PC-3 (cell line): Measurements from ENCODE around the gene PNISR. TPM values are rescaled to one million over a fixed set of nuclear protein-coding genes. Genes with fewer than 3 reads are reported as not detected.

Experiments used
- ATAC-seq: fragments of 200-7000 bp; cut with Tn5 transposase; 2 replicates; pipeline ENCODE4 v1.9.1; 2020; ENCODE audit warnings: mild to moderate bottlenecking, moderate library complexity
- BruUV-seq: library from RNA; stranded (reverse); fragments of 400-500 nt; replicated peaks from 2 replicates; lab custom pipeline; 2021; lab: Mats Ljungman, UMichigan
- CTCF ChIA-PET: fragments of 300-600 bp; sonication (Branson Sonifier 250); formaldehyde crosslinking; loops from one replicate; lab custom pipeline; 2022; ENCODE audit warnings: antibody characterized with exemption; lab: Charles Lee
- POLR2A ChIA-PET: fragments of 300-600 bp; sonication (Branson Sonifier 250); formaldehyde crosslinking; loops from one replicate; lab custom pipeline; 2022; ENCODE audit warnings: antibody characterized with exemption; ENCODE audit not compliant: unreplicated experiment; lab: Charles Lee
- DNase-seq: peaks from one replicate; pipeline ENCODE4 v3.0.0-alpha.2; 2015
- H2AFZ ChIP-seq: fragments of 300-600 bp; sonication (generic); 2 replicates; pipeline ENCODE4 v1.6.0; 2016; ENCODE audit warnings: antibody characterized with exemption, low read length
- H3F3A ChIP-seq: fragments of 300-600 bp; sonication (generic); one replicate; pipeline ENCODE4 v1.6.0; 2017; ENCODE audit warnings: antibody characterized with exemption, low read length, control low read depth, mild to moderate bottlenecking; ENCODE audit not compliant: unreplicated experiment
- H3K27ac ChIP-seq: fragments of 300-600 bp; sonication (generic); 2 replicates; pipeline ENCODE4 v1.5.1; 2016; ENCODE audit warnings: mild to moderate bottlenecking, low read length
- H3K27me3 ChIP-seq: fragments of 300-600 bp; sonication (generic); 2 replicates; pipeline ENCODE4 v1.6.1; 2016; ENCODE audit warnings: low read length, mixed read lengths
- H3K36me3 ChIP-seq: fragments of 300-600 bp; sonication (generic); 2 replicates; pipeline ENCODE4 v1.6.1; 2016; ENCODE audit warnings: low read depth, mixed run types, low read length, mixed read lengths
- H3K4me1 ChIP-seq: fragments of 300-600 bp; sonication (generic); 2 replicates; pipeline ENCODE4 v1.5.1; 2016; ENCODE audit warnings: low read length; ENCODE audit not compliant: insufficient read depth
- H3K4me2 ChIP-seq: fragments of 300-600 bp; sonication (generic); 2 replicates; pipeline ENCODE4 v1.6.0; 2016; ENCODE audit warnings: low read length
- H3K4me3 ChIP-seq: fragments of 300-600 bp; sonication (generic); 2 replicates; pipeline ENCODE4 v1.5.1; 2016; ENCODE audit warnings: mild to moderate bottlenecking, low read length, mixed read lengths
- H3K79me2 ChIP-seq: fragments of 300-600 bp; sonication (generic); 2 replicates; pipeline ENCODE4 v1.6.1; 2017; ENCODE audit warnings: low read length, mixed read lengths
- H3K9ac ChIP-seq: fragments of 300-600 bp; sonication (generic); 2 replicates; pipeline ENCODE4 v1.6.0; 2016; ENCODE audit warnings: mild to moderate bottlenecking, low read length
- H3K9me2 ChIP-seq: fragments of 300-600 bp; sonication (generic); replicated peaks from 2 replicates; pipeline ENCODE4 v1.6.1; 2016; ENCODE audit warnings: mixed run types, low read length, mixed read lengths
- H3K9me3 ChIP-seq: fragments of 300-600 bp; sonication (generic); 2 replicates; pipeline ENCODE4 v1.6.1; 2016; ENCODE audit warnings: low read length, mixed read lengths
- H4K20me1 ChIP-seq: fragments of 300-600 bp; sonication (generic); 2 replicates; pipeline ENCODE4 v1.6.1; 2016; ENCODE audit warnings: low read length, mixed read lengths
- CTCF ChIP-seq: fragments of 300-600 bp; sonication (generic); conservative IDR thresholded peaks from 2 replicates; pipeline ENCODE4 v1.5.1; 2017; ENCODE audit warnings: antibody characterized with exemption, low read depth, mild to moderate bottlenecking, low read length
- EZH2 ChIP-seq: fragments of 300-600 bp; sonication (generic); IDR thresholded peaks from one replicate; pipeline ENCODE4 v1.6.1; 2017; ENCODE audit warnings: antibody characterized with exemption, mild to moderate bottlenecking, low read length; ENCODE audit not compliant: unreplicated experiment
- EZH2phosphoT487 ChIP-seq: fragments of 300-600 bp; sonication (generic); IDR thresholded peaks from 2 replicates; pipeline ENCODE4 v1.6.1; 2018; ENCODE audit warnings: mild to moderate bottlenecking, antibody characterized with exemption, low read length, borderline replicate concordance
- intact Hi-C: fragments of 100-400 bp; cut with micrococcal nuclease; formaldehyde crosslinking; loops from 2 replicates; pipeline ENCODE4 v1.9.0; 2023
- total RNA-seq: library from RNA; depleted of rRNA; stranded (reverse); fragments of >200 nt; gene quantifications from 2 replicates; pipeline ENCODE4 v1.2.3, GENCODE V29; 2014; rRNA removed

PNISR gene
- total RNA-seq, 1 experiment from 2014 or later = 42.5 TPM

DNA sequence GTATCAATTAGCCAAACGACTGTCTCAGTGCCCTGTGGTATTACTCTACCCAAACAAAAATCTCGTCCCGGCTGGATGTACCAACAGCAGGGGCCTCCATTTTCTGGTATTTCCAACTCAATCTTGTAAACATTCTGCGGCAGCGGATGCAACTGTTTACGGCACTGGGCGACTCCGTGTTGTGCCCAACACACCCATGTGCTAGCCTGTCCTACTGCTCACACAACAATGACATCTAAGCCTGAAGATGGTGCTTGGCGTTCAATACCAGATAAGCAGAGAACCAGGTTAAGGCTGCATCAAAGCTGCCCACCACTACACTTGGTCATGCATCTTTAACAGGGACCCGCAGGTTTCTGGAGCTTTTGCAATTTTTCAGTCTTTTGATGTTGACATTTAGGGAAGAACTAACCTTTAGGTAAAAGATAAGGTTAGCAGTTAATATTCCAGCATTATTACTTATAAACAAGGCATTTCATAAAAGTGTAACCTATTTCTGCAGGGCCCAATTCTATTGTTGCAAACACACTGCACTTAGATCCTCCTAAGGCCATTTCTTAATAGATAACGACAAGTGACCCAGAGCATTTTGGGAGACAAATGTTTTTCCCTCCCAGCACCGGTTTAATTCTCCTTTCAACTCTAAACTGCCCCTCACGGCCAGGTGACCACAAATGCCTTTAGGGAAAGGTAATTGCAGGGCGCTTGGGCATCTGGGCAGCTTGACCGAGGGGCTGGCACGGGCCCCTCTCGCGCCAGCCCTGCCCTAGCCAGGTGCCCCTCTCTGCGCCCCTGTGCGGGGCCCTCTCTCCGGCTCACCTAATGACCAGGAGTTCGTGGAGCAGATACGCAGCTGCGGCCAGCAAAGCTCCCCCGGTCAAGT, 76.6 kb downstream of the PNISR start:
- Histone ChIP-seq H4K20me1 (no peaks in the 10 kb centered on the region), H3K9me2 (no peaks in the 10 kb centered on the region), H3K36me3 (no peaks in the 10 kb centered on the region), H3K9me3 (no peaks in the 10 kb centered on the region), H3K4me3 (peak overlapping the region; percentile 82), H3K9ac (peak overlapping the region; percentile 29; the same call in 1 of the 2 replicates), H3F3A (no peaks in the 10 kb centered on the region), H3K4me2 (peak overlapping the region; percentile 90), H3K27ac (no peak overlapping the region), H3K27me3 (no peaks in the 10 kb centered on the region), H2AFZ (peak overlapping the region; percentile 86), H3K4me1 (peaks cover 25% of the 10 kb centered on the region), H3K79me2 (no peaks in the 10 kb centered on the region)
- TSS peak; percentile 48 for BruUV-seq
- ChIA-PET CTCF (interaction anchor here (1.0 kb wide), 1 partner anchor 14 kb away, joined by 5 read pairs; no protein-coding TSS in a partner anchor), POLR2A (no interaction called here)
- ATAC-seq (peak; percentile 4), DNase-seq (peak; percentile 4)
- TF ChIP-seq EZH2 = no peak
- no peak for TF ChIP-seq EZH2phosphoT487
- TF ChIP-seq CTCF = no peak
- intact Hi-C loops = loop anchor here (5.0 kb wide), 1 partner anchor 44 kb away; the partner anchor contains the start of gene COQ3

Other genes starting within 250 kb of the PNISR start
- 3.9 and 5.4 TPM in 2 replicates for gene FAXC, start 75.6 kb downstream of the PNISR start, total RNA-seq
- gene COQ3, start 31.1 kb downstream of the PNISR start, total RNA-seq = 6.7 and 15.6 TPM in 2 replicates
- gene USP45, start 90.1 kb upstream of the PNISR start, total RNA-seq = 8.3 and 9.3 TPM in 2 replicates
- gene CCNC, start 143.4 kb upstream of the PNISR start, total RNA-seq = 53.7 and 69.3 TPM in 2 replicates
- not detected in 2 replicates for gene PRDM13, start 181.5 kb upstream of the PNISR start, total RNA-seq